Tibial nerve (tissue), 3 donors: ENCODE data around the gene USP17L25.
"Not testable (repeated sequence)": the region's sequence is repeated elsewhere in the genome, so short reads cannot be mapped to it uniquely, and the experiment has no call there.

Experiments used
- CTCF ChIP-seq, 5 experiments: fragments of 200-600 bp in 3 of 5; fragments of 450-650 bp in 2 of 5; sonication (generic) in 3 of 5; IDR thresholded peaks; one replicate each; pipeline ENCODE4 v1.5.1; 2016 to 2019; ENCODE audit warnings: antibody characterized with exemption in 5 of 5, mild to moderate bottlenecking in 3 of 5, moderate library complexity in 2 of 5
- POLR2A ChIP-seq, 2 donors: fragments of 450-650 bp; IDR thresholded peaks; one replicate each; pipeline ENCODE4 v1.6.1; 2017; ENCODE audit warnings: antibody characterized with exemption in 2 of 2, mild to moderate bottlenecking in 2 of 2, moderate library complexity in 2 of 2

- TF ChIP-seq CTCF, POLR2A (IDR thresholded peaks at IDR 0.05): not testable (repeated sequence)
These were observed 9.4 kb downstream of the USP17L25 start, which contains the start of gene USP17L5 for GRCh38 chr4:9339103-9339502.
